ENCODE results near the gene PCID2. TPM values are rescaled to one million over a fixed set of nuclear protein-coding genes. Genes with fewer than 3 reads are reported as not detected.

The PCID2 gene
- polyA plus RNA-seq, 1 of the 3 experiments (the other 2 are of a cell fraction) = 69.8 TPM

DNA sequence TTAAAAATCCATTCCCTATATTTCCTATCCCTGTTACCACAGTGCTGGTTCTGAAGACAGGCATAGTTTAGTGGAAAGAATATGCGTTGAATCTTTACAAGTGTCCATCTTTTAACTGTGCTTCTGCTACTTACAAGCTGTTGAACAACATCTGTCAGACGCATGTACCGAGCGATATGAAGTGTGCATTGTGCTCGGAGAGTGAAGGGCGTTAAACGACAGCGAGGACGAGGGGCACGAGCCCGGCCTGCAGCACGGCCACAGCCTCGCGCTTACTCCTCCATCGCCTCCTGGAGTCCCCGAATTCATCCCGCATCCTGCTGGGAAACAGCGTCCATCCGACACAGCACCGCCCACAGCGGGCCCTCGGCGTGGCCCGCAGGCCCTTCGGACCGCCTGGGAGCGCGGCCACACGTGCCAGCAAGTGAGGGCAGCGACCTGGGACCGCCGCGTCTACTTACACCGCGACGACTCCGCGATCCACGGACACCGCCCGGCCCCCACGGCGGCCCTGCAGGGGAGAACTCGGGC lies 514 bp downstream of the PCID2 start:
- peak overlapping the region; percentile 98 for H3K9ac ChIP-seq
- ChIA-PET POLR2A (no interaction called here), CTCF (interaction anchor here (0.6 to 2.6 kb wide), 2 partner anchors 176 to 265 kb away, joined by 4 to 7 read pairs; no protein-coding TSS in a partner anchor)
- no peaks in the 10 kb centered on the region for H3K9me2 ChIP-seq
- peak overlapping the region; percentile 82 to 97 for H3K4me3 ChIP-seq (ENCODE audit: low read depth in 2 of 2, low read length in 1 of 2)
- peak overlapping the region; percentile 59; the same call in 1 of the 2 replicates for H2AFZ ChIP-seq (ENCODE audit: low read depth)
- peak overlapping the region; percentile 93 to 97 for H3K27ac ChIP-seq (ENCODE audit: low read depth in 2 of 2, low read length in 1 of 2)
- H3K27me3 ChIP-seq (ENCODE audit: insufficient read depth) = no peaks in the 10 kb centered on the region
- peaks cover 5% of the 10 kb centered on the region for H3F3A ChIP-seq (replicated peaks; ENCODE audit: insufficient read depth)
- peak overlapping the region; percentile 86 for H3K4me2 ChIP-seq
- H4K20me1 ChIP-seq (ENCODE audit: insufficient read depth) = peaks cover 54% of the 10 kb centered on the region
- TF ChIP-seq, protein P1, sequence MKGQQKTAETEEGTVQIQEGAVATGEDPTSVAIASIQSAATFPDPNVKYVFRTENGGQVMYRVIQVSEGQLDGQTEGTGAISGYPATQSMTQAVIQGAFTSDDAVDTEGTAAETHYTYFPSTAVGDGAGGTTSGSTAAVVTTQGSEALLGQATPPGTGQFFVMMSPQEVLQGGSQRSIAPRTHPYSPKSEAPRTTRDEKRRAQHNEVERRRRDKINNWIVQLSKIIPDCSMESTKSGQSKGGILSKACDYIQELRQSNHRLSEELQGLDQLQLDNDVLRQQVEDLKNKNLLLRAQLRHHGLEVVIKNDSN (IDR thresholded peaks at IDR 0.05; ENCODE audit: borderline replicate concordance, low read depth) = no peak
- TF ChIP-seq MXI1 (IDR thresholded peaks at IDR 0.05; ENCODE audit: low read depth, low read length) (peak; percentile 68), EZH2phosphoT487 (IDR thresholded peaks at IDR 0.05; ENCODE audit: borderline replicate concordance, low read depth) (no peak)
- TF ChIP-seq, protein P2, sequence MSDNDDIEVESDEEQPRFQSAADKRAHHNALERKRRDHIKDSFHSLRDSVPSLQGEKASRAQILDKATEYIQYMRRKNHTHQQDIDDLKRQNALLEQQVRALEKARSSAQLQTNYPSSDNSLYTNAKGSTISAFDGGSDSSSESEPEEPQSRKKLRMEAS (IDR thresholded peaks at IDR 0.05; ENCODE audit: low read depth) = peak; percentile 37; the same call in 1 of the 2 replicates
- WGBS (ENCODE audit: low lambda C conversion rate) = 8% methylated on average over 10 of the region's 44 CpGs
- peaks cover 87% of the 10 kb centered on the region for H3K79me2 ChIP-seq (ENCODE audit: insufficient read depth)
- H3K36me3 ChIP-seq (replicated peaks in 1 of 2; ENCODE audit: control insufficient read depth in 1 of 2, insufficient read depth in 2 of 2, low read length in 1 of 2) = peaks cover 20 to 29% of the 10 kb centered on the region in 2 experiments
- no peak for DNase-seq
- no peaks in the 10 kb centered on the region for H3K9me3 ChIP-seq
- peaks cover 11 to 35% of the 10 kb centered on the region in 2 experiments for H3K4me1 ChIP-seq (ENCODE audit: control insufficient read depth in 1 of 2, insufficient read depth in 2 of 2, low read depth in 1 of 2, low read length in 1 of 2)

DNA sequence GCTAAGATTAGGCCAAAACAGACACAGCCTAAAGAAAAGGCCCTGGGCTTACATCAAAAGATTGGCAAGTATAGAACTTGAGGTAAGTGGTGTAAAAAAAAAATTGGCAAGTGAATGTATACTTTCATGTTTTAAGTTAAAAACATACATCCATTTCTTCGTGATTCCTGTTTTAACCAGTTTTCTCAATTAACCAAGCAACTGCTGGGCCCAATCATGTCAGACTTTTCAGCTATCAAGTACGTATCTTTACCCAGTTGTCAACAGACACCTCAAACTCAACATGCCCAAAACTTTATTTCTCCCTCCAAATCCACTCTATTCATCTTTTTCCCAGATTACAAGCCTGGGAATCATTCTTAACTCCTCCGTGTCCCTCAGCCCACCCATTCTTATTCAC lies 1.0 kb downstream of the PCID2 start:
- Histone ChIP-seq H3K9me2 (no peaks in the 10 kb centered on the region), H3K79me2 (ENCODE audit: insufficient read depth) (peaks cover 87% of the 10 kb centered on the region), H4K20me1 (ENCODE audit: insufficient read depth) (peaks cover 53% of the 10 kb centered on the region), H3K4me1 (ENCODE audit: control insufficient read depth in 1 of 2, insufficient read depth in 2 of 2, low read depth in 1 of 2, low read length in 1 of 2) (peaks cover 11 to 35% of the 10 kb centered on the region in 2 experiments), H3F3A (replicated peaks; ENCODE audit: insufficient read depth) (peaks cover 7% of the 10 kb centered on the region), H2AFZ (ENCODE audit: low read depth) (no peak overlapping the region; the same call in 1 of the 2 replicates), H3K36me3 (replicated peaks in 1 of 2; ENCODE audit: control insufficient read depth in 1 of 2, insufficient read depth in 2 of 2, low read length in 1 of 2) (peaks cover 18 to 30% of the 10 kb centered on the region in 2 experiments), H3K9ac (peak overlapping the region; percentile 98), H3K4me3 (ENCODE audit: low read depth in 2 of 2, low read length in 1 of 2) (peak overlapping the region; percentile 82 to 97), H3K27ac (ENCODE audit: low read depth in 2 of 2, low read length in 1 of 2) (peak overlapping the region; percentile 93 to 97; a peak in 3 of 4 replicates), H3K4me2 (peak overlapping the region; percentile 86), H3K27me3 (ENCODE audit: insufficient read depth) (no peaks in the 10 kb centered on the region), H3K9me3 (no peaks in the 10 kb centered on the region)
- POLR2A ChIA-PET = no interaction called here
- DNase-seq = no peak
- TF ChIP-seq YY1 (IDR thresholded peaks at IDR 0.05; ENCODE audit: low read depth) = no peak
- no peak for TF ChIP-seq CHD2 (IDR thresholded peaks at IDR 0.05; ENCODE audit: low read length, partially characterized antibody)
- no peak for TF ChIP-seq FOXM1 (IDR thresholded peaks at IDR 0.05; ENCODE audit: low read depth)
- TF ChIP-seq, protein P3, sequence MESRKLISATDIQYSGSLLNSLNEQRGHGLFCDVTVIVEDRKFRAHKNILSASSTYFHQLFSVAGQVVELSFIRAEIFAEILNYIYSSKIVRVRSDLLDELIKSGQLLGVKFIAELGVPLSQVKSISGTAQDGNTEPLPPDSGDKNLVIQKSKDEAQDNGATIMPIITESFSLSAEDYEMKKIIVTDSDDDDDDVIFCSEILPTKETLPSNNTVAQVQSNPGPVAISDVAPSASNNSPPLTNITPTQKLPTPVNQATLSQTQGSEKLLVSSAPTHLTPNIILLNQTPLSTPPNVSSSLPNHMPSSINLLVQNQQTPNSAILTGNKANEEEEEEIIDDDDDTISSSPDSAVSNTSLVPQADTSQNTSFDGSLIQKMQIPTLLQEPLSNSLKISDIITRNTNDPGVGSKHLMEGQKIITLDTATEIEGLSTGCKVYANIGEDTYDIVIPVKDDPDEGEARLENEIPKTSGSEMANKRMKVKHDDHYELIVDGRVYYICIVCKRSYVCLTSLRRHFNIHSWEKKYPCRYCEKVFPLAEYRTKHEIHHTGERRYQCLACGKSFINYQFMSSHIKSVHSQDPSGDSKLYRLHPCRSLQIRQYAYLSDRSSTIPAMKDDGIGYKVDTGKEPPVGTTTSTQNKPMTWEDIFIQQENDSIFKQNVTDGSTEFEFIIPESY (IDR thresholded peaks at IDR 0.05; ENCODE audit: borderline replicate concordance, low read depth) = no peak
- TF ChIP-seq ELF1 (IDR thresholded peaks at IDR 0.05) = no peak
- TF ChIP-seq RAD21 (IDR thresholded peaks at IDR 0.05; ENCODE audit: low read length) = no peak
- no peak for TF ChIP-seq NRF1 (IDR thresholded peaks at IDR 0.05; ENCODE audit: low read depth, low read length)
- no peak for TF ChIP-seq GATA2 (CRISPR knock-in tag; IDR thresholded peaks at IDR 0.05)
- CTCF ChIA-PET = interaction anchor here (0.7 kb wide), 1 partner anchor 265 kb away, joined by 3 read pairs; no protein-coding TSS in a partner anchor
- 61% methylated on average over 3 of the region's 3 CpGs for WGBS (ENCODE audit: low lambda C conversion rate)

Measured in SK-N-SH (cell line).